A549 treated with CORT108297 at 1 μM for 4 hours (cell line): ENCODE measurements around the gene FGFBP3. TPM values are rescaled to one million over a fixed set of nuclear protein-coding genes. Genes with fewer than 3 reads are reported as not detected.

ENCODE experiments used
- total RNA-seq: library from RNA; stranded (reverse); fragments of 200-300 nt; extraction: Qiagen RNA extraction; gene quantifications from 5 replicates; pipeline ENCODE4 v1.2.3, GENCODE V29; 2022

FGFBP3 gene
- total RNA-seq, result 1.7 to 3.0 TPM (median 2.7 TPM) in 5 replicates

GRCh38 chr10:91909117-91909677 is at the start of gene FGFBP3:
TSS of gene FGFBP3 (minus strand) at chr10:91909486. CDS start at chr10:91908969, 517 bp downstream.

GRCh38 chr10:91923371-91924211 is 14.3 kb upstream of the FGFBP3 start, which contains the start of gene BTAF1:
TSS of gene BTAF1 (plus strand) at chr10:91923770. CDS start at chr10:91924077, 307 bp downstream.

Other genes with a start within 250 kb of the FGFBP3 start
- gene TNKS2, start 111.1 kb downstream of the FGFBP3 start, total RNA-seq, result 15.4 to 22.3 TPM (median 20.5 TPM) in 5 replicates
- 10.3 to 14.2 TPM (median 13.2 TPM) in 5 replicates for gene BTAF1, start 14.3 kb upstream of the FGFBP3 start, total RNA-seq